Uterus (tissue), 4 donors: ENCODE measurements around the gene PPM1M. TPM values are rescaled to one million over a fixed set of nuclear protein-coding genes. Genes with fewer than 3 reads are reported as not detected.
A peak's percentile ranks its signal among the peaks of the same experiment; 100 is the strongest.

Source experiments
- DNase-seq, 2 donors: peaks; one replicate each; pipeline ENCODE4 v3.0.0-alpha.2; 2019 to 2020
- H3K27ac ChIP-seq, 2 donors: fragments of 200-600 bp; sonication (generic); 1 replicate in 1 of 2; 2 replicates in 1 of 2; pipeline ENCODE4 v1.5.1; 2016 to 2018
- H3K27me3 ChIP-seq, 2 donors: fragments of 200-600 bp; sonication (generic); one replicate each; pipeline ENCODE4 v1.5.1; 2018 to 2019; ENCODE audit warnings: control low read depth in 1 of 2
- H3K36me3 ChIP-seq, 2 donors: fragments of 200-600 bp; sonication (generic); one replicate each; pipeline ENCODE4 v1.5.1; 2019; ENCODE audit warnings: control low read depth in 1 of 2
- H3K4me1 ChIP-seq, 2 donors: fragments of 200-600 bp; sonication (generic); one replicate each; pipeline ENCODE4 v1.5.1; 2018 to 2019; ENCODE audit warnings: control low read depth in 1 of 2
- H3K4me3 ChIP-seq, 2 donors: fragments of 200-600 bp; sonication (generic); 1 replicate in 1 of 2; 2 replicates in 1 of 2; pipeline ENCODE4 v1.5.1; 2018 to 2019; ENCODE audit warnings: mild to moderate bottlenecking in 1 of 2
- H3K9me3 ChIP-seq, 2 donors: fragments of 200-600 bp; sonication (generic); one replicate each; pipeline ENCODE4 v1.5.1; 2019; ENCODE audit warnings: control low read depth in 1 of 2
- CTCF ChIP-seq, 4 experiments: fragments of 200-600 bp in 2 of 4; fragments of 450-650 bp in 2 of 4; sonication (generic) in 2 of 4; IDR thresholded peaks; one replicate each; pipeline ENCODE4 v1.5.1; 2016 to 2019; ENCODE audit warnings: antibody characterized with exemption in 4 of 4, mild to moderate bottlenecking in 2 of 4, moderate library complexity in 1 of 4
- POLR2A ChIP-seq, 2 donors: fragments of 450-650 bp; IDR thresholded peaks; one replicate each; pipeline ENCODE4 v1.6.1; 2016; ENCODE audit warnings: antibody characterized with exemption in 2 of 2, mild to moderate bottlenecking in 1 of 2, moderate library complexity in 1 of 2
- intact Hi-C: fragments of 100-400 bp; cut with DNase I; formaldehyde crosslinking; loops from one replicate; pipeline ENCODE4 v1.15.1; 2023; ENCODE audit warnings: low total_unique reads
- total RNA-seq, 4 donors: library from RNA; depleted of rRNA in 3 of 4; stranded (reverse); fragments of >200 nt in 3 of 4; gene quantifications; one replicate each; pipeline versions ENCODE4 v1.1.0 to v1.2.4, GENCODE V29; 2014 to 2023
- donor health status: DM: yes; HTN: yes; CAD: no.

Gene PPM1M
- total RNA-seq, 4 donors from 2014 or later: 23.9 to 32.3 (median 31.5) TPM

- DNase-seq: no peak
- no peak overlapping the region for H3K4me3 ChIP-seq
- no peak overlapping the region for H3K27ac ChIP-seq
- H3K36me3 ChIP-seq: no peaks in the 10 kb centered on the region
- intact Hi-C loops: no loop called here
- TF ChIP-seq POLR2A (IDR thresholded peaks at IDR 0.05): no peak
- no peak for TF ChIP-seq CTCF (IDR thresholded peaks at IDR 0.05)
- H3K9me3 ChIP-seq: no peaks in the 10 kb centered on the region
- no peaks in the 10 kb centered on the region for H3K27me3 ChIP-seq
- H3K4me1 ChIP-seq: no peaks in the 10 kb centered on the region
Observed at GRCh38 chr3:52259035-52259434, 13.5 kb downstream of the PPM1M start.

GRCh38 chr3:52259448-52259847 lies 13.9 kb downstream of the PPM1M start:
- TF ChIP-seq POLR2A (IDR thresholded peaks at IDR 0.05) (no peak), CTCF (IDR thresholded peaks at IDR 0.05) (no peak)
- H3K27ac ChIP-seq: no peak overlapping the region
- H3K27me3 ChIP-seq: no peaks in the 10 kb centered on the region
- H3K36me3 ChIP-seq: no peaks in the 10 kb centered on the region
- H3K9me3 ChIP-seq: no peaks in the 10 kb centered on the region
- H3K4me1 ChIP-seq: no peaks in the 10 kb centered on the region
- no peak overlapping the region for H3K4me3 ChIP-seq
- intact Hi-C loops: no loop called here
- no peak for DNase-seq

GRCh38 chr3:52262447-52262846 lies 16.9 kb downstream of the PPM1M start:
- Histone ChIP-seq H3K9me3 (no peaks in the 10 kb centered on the region), H3K36me3 (no peaks in the 10 kb centered on the region), H3K27ac (no peak overlapping the region), H3K4me3 (no peak overlapping the region), H3K4me1 (no peaks in the 10 kb centered on the region), H3K27me3 (no peaks in the 10 kb centered on the region)
- TF ChIP-seq POLR2A (IDR thresholded peaks at IDR 0.05): no peak
- no peak for TF ChIP-seq CTCF (IDR thresholded peaks at IDR 0.05)
- DNase-seq: no peak
- intact Hi-C loops: no loop called here

- H3K9me3 ChIP-seq: no peaks in the 10 kb centered on the region
- H3K4me3 ChIP-seq: no peak overlapping the region
- intact Hi-C loops: no loop called here
- peaks cover 0 to 6% of the 10 kb centered on the region in 2 donors for H3K4me1 ChIP-seq
- no peaks in the 10 kb centered on the region for H3K36me3 ChIP-seq
- TF ChIP-seq CTCF (IDR thresholded peaks at IDR 0.05) (no peak), POLR2A (IDR thresholded peaks at IDR 0.05) (no peak)
- no peaks in the 10 kb centered on the region for H3K27me3 ChIP-seq
- no peak overlapping the region for H3K27ac ChIP-seq
- no peak for DNase-seq
Observed at GRCh38 chr3:52265387-52265786, 19.8 kb downstream of the PPM1M start.

GRCh38 chr3:52268036-52268435 lies 22.5 kb downstream of the PPM1M start:
- intact Hi-C loops: no loop called here
- no peaks in the 10 kb centered on the region for H3K9me3 ChIP-seq
- peak overlapping the region in 1 of 2 donors; percentile 10 for H3K27ac ChIP-seq
- TF ChIP-seq POLR2A (IDR thresholded peaks at IDR 0.05): no peak
- no peak for TF ChIP-seq CTCF (IDR thresholded peaks at IDR 0.05)
- DNase-seq: no peak
- H3K27me3 ChIP-seq: no peaks in the 10 kb centered on the region
- no peak overlapping the region for H3K4me3 ChIP-seq
- H3K4me1 ChIP-seq: peaks cover 6 to 13% of the 10 kb centered on the region in 2 donors
- H3K36me3 ChIP-seq: no peaks in the 10 kb centered on the region
